AG04450 (cell line): ENCODE results near the gene CTDNEP1. TPM values are rescaled to one million over a fixed set of nuclear protein-coding genes. Genes with fewer than 3 reads are reported as not detected.

Experiments used
- CTCF ChIA-PET: fragments of 300-600, 350-600 bp; formaldehyde crosslinking; extraction: SDS; loops from one replicate; lab custom pipeline; 2022; ENCODE audit warnings: antibody characterized with exemption, inconsistent platforms; lab: Charles Lee
- POLR2A ChIA-PET: fragments of 350-600 bp; formaldehyde crosslinking; extraction: SDS; loops from one replicate; lab custom pipeline; 2021; ENCODE audit warnings: antibody characterized with exemption, inconsistent platforms; lab: Yijun Ruan, JAX
- DNase-seq: peaks from one replicate; pipeline ENCODE4 v3.0.0-alpha.2; 2011; ENCODE audit warnings: low read depth, low spot score
- H3K27ac ChIP-seq: one replicate; pipeline ENCODE4 v1.5.1; 2012; ENCODE audit warnings: low read depth, low read length, control low read depth
- H3K27me3 ChIP-seq: one replicate; pipeline ENCODE4 v1.6.0; 2012; ENCODE audit warnings: low read length; ENCODE audit not compliant: control insufficient read depth, insufficient read depth
- H3K4me3 ChIP-seq: 2 replicates; pipeline ENCODE4 v1.5.1; 2011; ENCODE audit warnings: mild to moderate bottlenecking, low read depth, low read length, control low read depth
- H3K9me3 ChIP-seq: 2 replicates; pipeline ENCODE4 v1.5.1; 2012; ENCODE audit warnings: low read length; ENCODE audit not compliant: control insufficient read depth, insufficient read depth
- CTCF ChIP-seq: IDR thresholded peaks from 2 replicates; pipeline ENCODE4 v1.5.1; 2011; ENCODE audit warnings: low read depth, low read length, control low read depth, inconsistent platforms
- polyA plus RNA-seq: library from polyadenylated mRNA; depleted of rRNA; stranded (reverse); fragments of >200 nt; gene quantifications from 2 replicates; pipeline ENCODE4 v1.2.3, GENCODE V29; 2011

CTDNEP1 gene
- polyA plus RNA-seq, 1 experiment = 115 TPM

GRCh38 chr17:7228920-7229319, 22.6 kb downstream of the CTDNEP1 start:
- H3K27me3 ChIP-seq = no peaks in the 10 kb centered on the region
- ChIA-PET CTCF (no interaction called here), POLR2A (no interaction called here)
- TF ChIP-seq CTCF = no peak
- H3K27ac ChIP-seq = no peak overlapping the region
- no peak overlapping the region for H3K4me3 ChIP-seq
- H3K9me3 ChIP-seq = no peaks in the 10 kb centered on the region; the same call in 1 of the 2 replicates
- DNase-seq = no peak

- Histone ChIP-seq H3K4me3 (no peak overlapping the region), H3K9me3 (no peaks in the 10 kb centered on the region; the same call in 1 of the 2 replicates), H3K27me3 (no peaks in the 10 kb centered on the region), H3K27ac (no peak overlapping the region)
- ChIA-PET POLR2A (no interaction called here), CTCF (no interaction called here)
- no peak for TF ChIP-seq CTCF
- DNase-seq = no peak
These were observed 24.5 kb downstream of the CTDNEP1 start for GRCh38 chr17:7226721-7227710.

- TF ChIP-seq CTCF = no peak
- ChIA-PET CTCF (no interaction called here), POLR2A (interaction anchor here (0.8 to 1.7 kb wide), 2 partner anchors 9 to 16 kb away, joined by 3 to 5 read pairs; partner anchors contain the start of genes DVL2 and GABARAP)
- DNase-seq = no peak
- no peak overlapping the region for H3K27ac ChIP-seq
- no peaks in the 10 kb centered on the region; the same call in 1 of the 2 replicates for H3K9me3 ChIP-seq
- H3K27me3 ChIP-seq = no peaks in the 10 kb centered on the region
- H3K4me3 ChIP-seq = no peak overlapping the region
These were observed 25.7 kb downstream of the CTDNEP1 start for GRCh38 chr17:7225711-7226331.

- H3K4me3 ChIP-seq = no peak overlapping the region
- no peak for TF ChIP-seq CTCF
- no peak overlapping the region for H3K27ac ChIP-seq
- POLR2A ChIA-PET = interaction anchor here (1.7 kb wide), 1 partner anchor 17 kb away, joined by 5 read pairs; the partner anchor contains the start of gene GABARAP
- DNase-seq = no peak
- no peaks in the 10 kb centered on the region for H3K27me3 ChIP-seq
- CTCF ChIA-PET = no interaction called here
- no peaks in the 10 kb centered on the region; the same call in 1 of the 2 replicates for H3K9me3 ChIP-seq
These were observed 26.8 kb downstream of the CTDNEP1 start for GRCh38 chr17:7224661-7225111.
